Lower lobe of right lung (tissue), 2 donors: ENCODE results near the gene COL11A2. TPM values are rescaled to one million over a fixed set of nuclear protein-coding genes. Genes with fewer than 3 reads are reported as not detected.

Experiments
- ATAC-seq, 2 donors: fragments of 200-7000 bp; cut with Tn5 transposase; one replicate each; pipeline ENCODE4 v1.9.1; 2020 to 2022; ENCODE audit warnings: mild to moderate bottlenecking in 2 of 2, moderate library complexity in 2 of 2
- DNase-seq: peaks from one replicate; pipeline ENCODE4 v3.0.0-alpha.2; 2020
- H3K27ac ChIP-seq: fragments of 200-600 bp; one replicate; pipeline ENCODE4 v1.8.0; 2022
- H3K27me3 ChIP-seq: fragments of 200-600 bp; one replicate; pipeline ENCODE4 v1.8.0; 2022; ENCODE audit warnings: low read depth
- H3K36me3 ChIP-seq: fragments of 200-600 bp; one replicate; pipeline ENCODE4 v1.8.0; 2022; ENCODE audit warnings: mild to moderate bottlenecking
- H3K4me1 ChIP-seq: fragments of 200-600 bp; one replicate; pipeline ENCODE4 v1.8.0; 2022
- H3K4me3 ChIP-seq: fragments of 200-600 bp; one replicate; pipeline ENCODE4 v1.8.0; 2022; ENCODE audit warnings: mild to moderate bottlenecking
- H3K9me3 ChIP-seq: fragments of 200-600 bp; one replicate; pipeline ENCODE4 v1.8.0; 2022
- intact Hi-C: fragments of 100-400 bp; cut with DNase I; formaldehyde crosslinking; loops from one replicate; pipeline ENCODE4 v1.11.0; 2022
- total RNA-seq: library from RNA; stranded (reverse); fragmentation: NEBNext Ultra II Directional; extraction: Animal tissue kit (Norgen Biotek cat#: 25700); gene quantifications from one replicate; pipeline ENCODE4 v1.2.1, GENCODE V29; 2021
- TF ChIP-seq, protein P1 (sequence below): fragments of 200-600 bp; IDR thresholded peaks from one replicate; pipeline ENCODE4 v1.8.0; 2022; ENCODE audit warnings: antibody characterized with exemption, mild to moderate bottlenecking
- donor health status: DM: no; HTN: yes; CAD: no; lungs with severe emphysema.

Gene COL11A2
- total RNA-seq, 1 donor from 2014 or later = 0.77 TPM

DNA sequence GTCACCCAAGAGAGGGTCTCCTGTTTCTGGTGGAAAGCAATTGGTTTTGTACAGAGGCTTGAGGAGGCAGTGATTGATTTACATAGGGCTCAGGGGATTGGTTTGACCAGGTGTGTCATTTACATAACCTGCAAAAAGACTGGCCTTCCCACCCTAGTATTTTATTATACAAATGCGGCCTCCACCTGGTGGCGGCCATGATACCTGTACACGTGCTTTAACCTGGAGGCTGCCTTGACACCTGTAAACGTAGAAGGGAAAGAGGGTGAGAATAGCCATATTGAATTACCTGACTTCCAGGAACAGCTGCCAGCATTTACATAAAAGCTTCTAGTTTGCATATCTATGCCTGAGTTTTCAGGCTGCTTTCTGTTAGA is 67.8 kb downstream of the COL11A2 start:
- Histone ChIP-seq H3K36me3 (no peaks in the 10 kb centered on the region), H3K27ac (no peak overlapping the region), H3K9me3 (no peaks in the 10 kb centered on the region), H3K27me3 (no peaks in the 10 kb centered on the region), H3K4me3 (no peak overlapping the region), H3K4me1 (no peaks in the 10 kb centered on the region)
- no peak for DNase-seq
- ATAC-seq = no peak
- TF ChIP-seq, protein P1, sequence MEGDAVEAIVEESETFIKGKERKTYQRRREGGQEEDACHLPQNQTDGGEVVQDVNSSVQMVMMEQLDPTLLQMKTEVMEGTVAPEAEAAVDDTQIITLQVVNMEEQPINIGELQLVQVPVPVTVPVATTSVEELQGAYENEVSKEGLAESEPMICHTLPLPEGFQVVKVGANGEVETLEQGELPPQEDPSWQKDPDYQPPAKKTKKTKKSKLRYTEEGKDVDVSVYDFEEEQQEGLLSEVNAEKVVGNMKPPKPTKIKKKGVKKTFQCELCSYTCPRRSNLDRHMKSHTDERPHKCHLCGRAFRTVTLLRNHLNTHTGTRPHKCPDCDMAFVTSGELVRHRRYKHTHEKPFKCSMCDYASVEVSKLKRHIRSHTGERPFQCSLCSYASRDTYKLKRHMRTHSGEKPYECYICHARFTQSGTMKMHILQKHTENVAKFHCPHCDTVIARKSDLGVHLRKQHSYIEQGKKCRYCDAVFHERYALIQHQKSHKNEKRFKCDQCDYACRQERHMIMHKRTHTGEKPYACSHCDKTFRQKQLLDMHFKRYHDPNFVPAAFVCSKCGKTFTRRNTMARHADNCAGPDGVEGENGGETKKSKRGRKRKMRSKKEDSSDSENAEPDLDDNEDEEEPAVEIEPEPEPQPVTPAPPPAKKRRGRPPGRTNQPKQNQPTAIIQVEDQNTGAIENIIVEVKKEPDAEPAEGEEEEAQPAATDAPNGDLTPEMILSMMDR = no peak
- intact Hi-C loops = no loop called here

- intact Hi-C loops = no loop called here
- TF ChIP-seq, protein P1 = peak; percentile 54
- Histone ChIP-seq H3K27me3 (no peaks in the 10 kb centered on the region), H3K27ac (no peak overlapping the region), H3K36me3 (no peaks in the 10 kb centered on the region), H3K4me1 (no peaks in the 10 kb centered on the region), H3K9me3 (no peaks in the 10 kb centered on the region), H3K4me3 (no peak overlapping the region)
- ATAC-seq (peak in 1 of 2 donors; percentile 74), DNase-seq (no peak)
Measured at GRCh38 chr6:33123732-33124524, 68.3 kb downstream of the COL11A2 start.

GRCh38 chr6:33123181-33123580 is 69.1 kb downstream of the COL11A2 start:
- Histone ChIP-seq H3K4me3 (no peak overlapping the region), H3K27me3 (peaks cover under 1% of the 10 kb centered on the region), H3K36me3 (no peaks in the 10 kb centered on the region), H3K27ac (no peak overlapping the region), H3K9me3 (no peaks in the 10 kb centered on the region), H3K4me1 (no peaks in the 10 kb centered on the region)
- no peak for ATAC-seq
- intact Hi-C loops = no loop called here
- TF ChIP-seq, protein P1 = no peak
- no peak for DNase-seq

GRCh38 chr6:33120001-33120400 is 72.3 kb downstream of the COL11A2 start:
- TF ChIP-seq, protein P1 = no peak
- H3K9me3 ChIP-seq = no peaks in the 10 kb centered on the region
- intact Hi-C loops = no loop called here
- H3K4me1 ChIP-seq = peaks cover 8% of the 10 kb centered on the region
- H3K36me3 ChIP-seq = no peaks in the 10 kb centered on the region
- peaks cover 32% of the 10 kb centered on the region for H3K27me3 ChIP-seq
- H3K4me3 ChIP-seq = no peak overlapping the region
- no peak for DNase-seq
- no peak overlapping the region for H3K27ac ChIP-seq
- ATAC-seq = no peak

GRCh38 chr6:33118525-33119123 is 73.6 kb downstream of the COL11A2 start:
- DNase-seq (no peak), ATAC-seq (peak; percentile 48 to 67)
- TF ChIP-seq, protein P1 = peak; percentile 91
- Histone ChIP-seq H3K4me1 (peaks cover 8% of the 10 kb centered on the region), H3K9me3 (no peaks in the 10 kb centered on the region), H3K36me3 (no peaks in the 10 kb centered on the region), H3K27me3 (peaks cover 34% of the 10 kb centered on the region), H3K27ac (no peak overlapping the region), H3K4me3 (no peak overlapping the region)
- intact Hi-C loops = no loop called here
